WTC11 (cell line): Measurements from ENCODE around the gene MCM10. TPM values are rescaled to one million over a fixed set of nuclear protein-coding genes. Genes with fewer than 3 reads are reported as not detected.
"Not testable (repeated sequence)": the region's sequence is repeated elsewhere in the genome, so short reads cannot be mapped to it uniquely, and the experiment has no call there.

ENCODE experiments used
- ATAC-seq: fragments of 200-7000 bp; cut with Tn5 transposase; 2 replicates; pipeline ENCODE4 v1.10.0; 2021; ENCODE audit warnings: mild to moderate bottlenecking, moderate library complexity
- CTCF ChIA-PET: fragments of 300-600 bp; sonication (Branson Sonifier 250); formaldehyde crosslinking; loops from one replicate; lab custom pipeline; 2021; ENCODE audit warnings: antibody characterized with exemption; lab: Charles Lee
- POLR2A ChIA-PET: fragments of 350-600 bp; sonication (Branson Sonifier 250); formaldehyde crosslinking; loops from one replicate; lab custom pipeline; 2021; ENCODE audit warnings: antibody characterized with exemption; lab: Charles Lee
- DNase-seq: peaks from one replicate; pipeline ENCODE4 v3.0.0; 2021; ENCODE audit warnings: low spot score
- H3K27ac Mint-ChIP-seq: 2 replicates; pipeline ENCODE4 v1.8.0; 2021; ENCODE audit warnings: mixed read lengths
- H3K27me3 Mint-ChIP-seq: 2 replicates; pipeline ENCODE4 v1.8.0; 2021; ENCODE audit warnings: low read depth, mild to moderate bottlenecking, moderate library complexity, mixed read lengths
- H3K36me3 Mint-ChIP-seq: 2 replicates; pipeline ENCODE4 v1.8.0; 2021; ENCODE audit warnings: mixed read lengths
- H3K4me1 Mint-ChIP-seq: 2 replicates; pipeline ENCODE4 v1.8.0; 2022; ENCODE audit warnings: mixed read lengths
- H3K4me3 Mint-ChIP-seq: 2 replicates; pipeline ENCODE4 v1.8.0; 2021; ENCODE audit warnings: mild to moderate bottlenecking, moderate library complexity, mixed read lengths
- H3K9me3 Mint-ChIP-seq: 2 replicates; pipeline ENCODE4 v1.8.0; 2021; ENCODE audit warnings: mixed read lengths
- CBFB ChIP-seq: sonication (generic); formaldehyde crosslinking; IDR thresholded peaks from 2 replicates; pipeline ENCODE4 v1.8.1; 2022; ENCODE audit warnings: mild to moderate bottlenecking, low read depth, missing genetic modification reagents
- ELF4 ChIP-seq: sonication (generic); formaldehyde crosslinking; IDR thresholded peaks from 2 replicates; pipeline ENCODE4 v1.8.1; 2022; ENCODE audit warnings: low read depth, mild to moderate bottlenecking, moderate library complexity, missing genetic modification reagents
- ESRRA ChIP-seq: sonication (generic); formaldehyde crosslinking; IDR thresholded peaks from 2 replicates; pipeline ENCODE4 v1.8.1; 2022; ENCODE audit warnings: mild to moderate bottlenecking, missing genetic modification reagents, borderline replicate concordance
- HMGA2 ChIP-seq: fragments of 250-450 bp; sonication (Bioruptor Pico); IDR thresholded peaks from 2 replicates; pipeline ENCODE4 v1.4.0; 2021; ENCODE audit warnings: mild to moderate bottlenecking, moderate library complexity
- NFATC4 ChIP-seq: fragments of 250-450 bp; sonication (Bioruptor Pico); IDR thresholded peaks from 2 replicates; pipeline ENCODE4 v1.9.0; 2021; ENCODE audit warnings: mild to moderate bottlenecking
- PRRX2 ChIP-seq: fragments of 250-450 bp; sonication (Bioruptor Pico); IDR thresholded peaks from 2 replicates; pipeline ENCODE4 v1.8.0; 2021; ENCODE audit warnings: mild to moderate bottlenecking
- RORB ChIP-seq: fragments of 250-450 bp; sonication (Bioruptor Pico); IDR thresholded peaks from 2 replicates; pipeline ENCODE4 v1.9.0; 2021; ENCODE audit warnings: mild to moderate bottlenecking
- SOX15 ChIP-seq: fragments of 250-450 bp; sonication (Bioruptor Pico); IDR thresholded peaks from 2 replicates; pipeline ENCODE4 v1.9.0; 2021; ENCODE audit warnings: mild to moderate bottlenecking
- ZNF263 ChIP-seq: sonication (generic); formaldehyde crosslinking; IDR thresholded peaks from 2 replicates; pipeline ENCODE4 v1.8.1; 2022; ENCODE audit warnings: low read depth, mild to moderate bottlenecking, moderate library complexity, missing genetic modification reagents
- ZNF532 ChIP-seq: fragments of 250-450 bp; sonication (Bioruptor Pico); IDR thresholded peaks from 2 replicates; pipeline ENCODE4 v1.9.0; 2021; ENCODE audit warnings: mild to moderate bottlenecking, borderline replicate concordance
- total RNA-seq: library from RNA; stranded (reverse); gene quantifications from 3 replicates; pipeline ENCODE4 v1.2.3, GENCODE V29; 2021
- TF ChIP-seq, protein P1 (sequence below): fragments of 250-450 bp; sonication (Bioruptor Pico); IDR thresholded peaks from 2 replicates; pipeline ENCODE4 v1.8.0; 2021; ENCODE audit warnings: mild to moderate bottlenecking
- TF ChIP-seq, protein P2 (sequence below): sonication (generic); formaldehyde crosslinking; IDR thresholded peaks from 2 replicates; pipeline ENCODE4 v1.8.0; 2022; ENCODE audit warnings: mild to moderate bottlenecking, missing genetic modification reagents
- TF ChIP-seq, protein P3 (sequence below): sonication (generic); formaldehyde crosslinking; IDR thresholded peaks from 2 replicates; pipeline ENCODE4 v1.8.0; 2022; ENCODE audit warnings: mild to moderate bottlenecking, missing genetic modification reagents
- TF ChIP-seq, protein P4 (sequence below): sonication (generic); formaldehyde crosslinking; IDR thresholded peaks from 2 replicates; pipeline ENCODE4 v1.8.1; 2023; ENCODE audit warnings: mild to moderate bottlenecking, missing genetic modification reagents, borderline replicate concordance
- TF ChIP-seq, protein P5 (sequence below): sonication (generic); formaldehyde crosslinking; IDR thresholded peaks from 2 replicates; pipeline ENCODE4 v1.8.1; 2022; ENCODE audit warnings: mild to moderate bottlenecking, moderate library complexity, missing genetic modification reagents

The MCM10 gene
- total RNA-seq, 1 experiment from 2014 or later, result 44.3 TPM

DNA sequence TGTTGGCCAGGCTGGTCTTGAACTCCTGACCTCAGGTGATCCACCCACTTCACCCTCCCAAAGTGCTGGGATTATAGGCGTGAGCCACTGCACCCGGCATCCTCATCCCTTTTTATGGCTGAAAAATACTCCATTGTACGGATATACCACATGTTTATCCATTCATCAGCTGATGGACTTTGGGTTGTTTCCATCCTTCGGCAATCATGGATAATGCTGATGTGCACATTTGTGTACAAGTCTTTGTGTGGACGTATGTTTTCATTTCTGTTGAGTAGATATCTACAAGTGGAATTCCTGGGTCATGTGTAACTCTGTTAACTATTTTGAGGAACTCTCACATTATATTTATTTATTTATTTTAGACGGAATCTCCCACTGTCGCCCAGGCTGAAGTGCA, 78.6 kb downstream of the MCM10 start (continued):
- TF ChIP-seq, protein P1, sequence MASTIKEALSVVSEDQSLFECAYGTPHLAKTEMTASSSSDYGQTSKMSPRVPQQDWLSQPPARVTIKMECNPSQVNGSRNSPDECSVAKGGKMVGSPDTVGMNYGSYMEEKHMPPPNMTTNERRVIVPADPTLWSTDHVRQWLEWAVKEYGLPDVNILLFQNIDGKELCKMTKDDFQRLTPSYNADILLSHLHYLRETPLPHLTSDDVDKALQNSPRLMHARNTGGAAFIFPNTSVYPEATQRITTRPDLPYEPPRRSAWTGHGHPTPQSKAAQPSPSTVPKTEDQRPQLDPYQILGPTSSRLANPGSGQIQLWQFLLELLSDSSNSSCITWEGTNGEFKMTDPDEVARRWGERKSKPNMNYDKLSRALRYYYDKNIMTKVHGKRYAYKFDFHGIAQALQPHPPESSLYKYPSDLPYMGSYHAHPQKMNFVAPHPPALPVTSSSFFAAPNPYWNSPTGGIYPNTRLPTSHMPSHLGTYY (CRISPR knock-in tag), result no peak

- no peak overlapping the region for H3K4me3 Mint-ChIP-seq
- TF ChIP-seq, protein P2, sequence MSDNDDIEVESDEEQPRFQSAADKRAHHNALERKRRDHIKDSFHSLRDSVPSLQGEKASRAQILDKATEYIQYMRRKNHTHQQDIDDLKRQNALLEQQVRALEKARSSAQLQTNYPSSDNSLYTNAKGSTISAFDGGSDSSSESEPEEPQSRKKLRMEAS, result no peak
- TF ChIP-seq, protein P3, sequence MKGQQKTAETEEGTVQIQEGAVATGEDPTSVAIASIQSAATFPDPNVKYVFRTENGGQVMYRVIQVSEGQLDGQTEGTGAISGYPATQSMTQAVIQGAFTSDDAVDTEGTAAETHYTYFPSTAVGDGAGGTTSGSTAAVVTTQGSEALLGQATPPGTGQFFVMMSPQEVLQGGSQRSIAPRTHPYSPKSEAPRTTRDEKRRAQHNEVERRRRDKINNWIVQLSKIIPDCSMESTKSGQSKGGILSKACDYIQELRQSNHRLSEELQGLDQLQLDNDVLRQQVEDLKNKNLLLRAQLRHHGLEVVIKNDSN, result no peak
- TF ChIP-seq ELF4 (no peak), NFATC4 (CRISPR knock-in tag) (no peak)
- TF ChIP-seq, protein P4, sequence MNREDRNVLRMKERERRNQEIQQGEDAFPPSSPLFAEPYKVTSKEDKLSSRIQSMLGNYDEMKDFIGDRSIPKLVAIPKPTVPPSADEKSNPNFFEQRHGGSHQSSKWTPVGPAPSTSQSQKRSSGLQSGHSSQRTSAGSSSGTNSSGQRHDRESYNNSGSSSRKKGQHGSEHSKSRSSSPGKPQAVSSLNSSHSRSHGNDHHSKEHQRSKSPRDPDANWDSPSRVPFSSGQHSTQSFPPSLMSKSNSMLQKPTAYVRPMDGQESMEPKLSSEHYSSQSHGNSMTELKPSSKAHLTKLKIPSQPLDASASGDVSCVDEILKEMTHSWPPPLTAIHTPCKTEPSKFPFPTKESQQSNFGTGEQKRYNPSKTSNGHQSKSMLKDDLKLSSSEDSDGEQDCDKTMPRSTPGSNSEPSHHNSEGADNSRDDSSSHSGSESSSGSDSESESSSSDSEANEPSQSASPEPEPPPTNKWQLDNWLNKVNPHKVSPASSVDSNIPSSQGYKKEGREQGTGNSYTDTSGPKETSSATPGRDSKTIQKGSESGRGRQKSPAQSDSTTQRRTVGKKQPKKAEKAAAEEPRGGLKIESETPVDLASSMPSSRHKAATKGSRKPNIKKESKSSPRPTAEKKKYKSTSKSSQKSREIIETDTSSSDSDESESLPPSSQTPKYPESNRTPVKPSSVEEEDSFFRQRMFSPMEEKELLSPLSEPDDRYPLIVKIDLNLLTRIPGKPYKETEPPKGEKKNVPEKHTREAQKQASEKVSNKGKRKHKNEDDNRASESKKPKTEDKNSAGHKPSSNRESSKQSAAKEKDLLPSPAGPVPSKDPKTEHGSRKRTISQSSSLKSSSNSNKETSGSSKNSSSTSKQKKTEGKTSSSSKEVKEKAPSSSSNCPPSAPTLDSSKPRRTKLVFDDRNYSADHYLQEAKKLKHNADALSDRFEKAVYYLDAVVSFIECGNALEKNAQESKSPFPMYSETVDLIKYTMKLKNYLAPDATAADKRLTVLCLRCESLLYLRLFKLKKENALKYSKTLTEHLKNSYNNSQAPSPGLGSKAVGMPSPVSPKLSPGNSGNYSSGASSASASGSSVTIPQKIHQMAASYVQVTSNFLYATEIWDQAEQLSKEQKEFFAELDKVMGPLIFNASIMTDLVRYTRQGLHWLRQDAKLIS (CRISPR knock-in tag), result no peak
- DNase-seq (no peak), ATAC-seq (no peak)
- H3K9me3 Mint-ChIP-seq, result peaks cover 4% of the 10 kb centered on the region; the same call in 1 of the 2 replicates
- no peaks in the 10 kb centered on the region for H3K4me1 Mint-ChIP-seq
- H3K27me3 Mint-ChIP-seq, result no peaks in the 10 kb centered on the region
- no peak overlapping the region for H3K27ac Mint-ChIP-seq
- CTCF ChIA-PET, result no interaction called here
- POLR2A ChIA-PET, result no interaction called here
- H3K36me3 Mint-ChIP-seq, result no peaks in the 10 kb centered on the region
Measured at GRCh38 chr10:13241613-13242012, 80.3 kb downstream of the MCM10 start.

DNA sequence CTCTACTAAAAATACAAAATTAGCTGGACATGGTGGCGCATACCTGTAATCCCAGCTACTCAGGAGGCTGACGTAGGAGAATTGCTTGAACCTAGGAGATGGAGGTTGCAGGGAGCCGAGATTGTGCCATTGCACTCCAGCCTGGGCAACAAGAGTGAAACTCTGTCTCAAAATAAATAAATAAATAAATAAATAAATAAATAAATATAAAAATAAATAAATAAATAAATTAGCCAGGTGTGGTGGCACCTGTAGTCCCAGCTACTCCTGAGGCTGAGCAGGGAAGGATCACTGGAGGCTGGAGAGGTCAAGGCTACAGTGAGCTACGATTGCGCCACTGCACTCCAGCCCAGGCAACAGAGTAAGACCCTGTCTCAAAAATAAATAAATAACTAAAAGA, 80.9 kb downstream of the MCM10 start:
- H3K4me1 Mint-ChIP-seq, ATAC-seq, H3K27ac Mint-ChIP-seq, DNase-seq, POLR2A ChIA-PET, H3K9me3 Mint-ChIP-seq, CTCF ChIA-PET, H3K4me3 Mint-ChIP-seq, H3K27me3 Mint-ChIP-seq, H3K36me3 Mint-ChIP-seq: not testable (repeated sequence)
- peak; percentile 43; the same call in 1 of the 2 replicates for TF ChIP-seq HMGA2 (CRISPR knock-in tag)

DNA sequence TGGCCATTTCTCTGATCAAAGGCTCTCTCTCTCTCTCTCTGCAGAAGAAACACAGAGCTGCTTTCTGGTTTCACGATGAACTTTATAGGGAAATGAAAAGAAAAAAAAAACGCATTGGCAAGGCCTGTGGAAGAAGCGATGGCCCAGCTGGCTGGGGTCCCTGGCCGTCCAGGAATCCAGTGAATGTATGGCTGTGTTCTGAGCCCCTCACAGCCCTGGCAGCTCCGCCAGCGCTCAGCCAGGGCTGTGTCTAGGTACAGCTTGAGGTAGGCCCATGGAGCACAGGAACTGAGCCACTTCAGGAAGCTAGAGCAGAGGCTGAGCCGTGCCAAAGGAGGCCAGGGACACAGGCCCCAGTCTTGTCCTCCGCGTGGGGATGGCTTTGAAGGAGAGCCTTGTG, 85.9 kb downstream of the MCM10 start:
- Mint-ChIP-seq H3K4me1 (no peaks in the 10 kb centered on the region), H3K27me3 (no peaks in the 10 kb centered on the region), H3K36me3 (no peaks in the 10 kb centered on the region), H3K4me3 (no peak overlapping the region), H3K27ac (no peak overlapping the region), H3K9me3 (peaks cover 4% of the 10 kb centered on the region; the same call in 1 of the 2 replicates)
- CTCF ChIA-PET, result no interaction called here
- ATAC-seq (no peak), DNase-seq (no peak)
- TF ChIP-seq, protein P4 (CRISPR knock-in tag), result no peak
- TF ChIP-seq SOX15 (CRISPR knock-in tag), result no peak
- no peak for TF ChIP-seq ZNF532 (CRISPR knock-in tag)
- no peak for TF ChIP-seq RORB (CRISPR knock-in tag)
- TF ChIP-seq, protein P5, sequence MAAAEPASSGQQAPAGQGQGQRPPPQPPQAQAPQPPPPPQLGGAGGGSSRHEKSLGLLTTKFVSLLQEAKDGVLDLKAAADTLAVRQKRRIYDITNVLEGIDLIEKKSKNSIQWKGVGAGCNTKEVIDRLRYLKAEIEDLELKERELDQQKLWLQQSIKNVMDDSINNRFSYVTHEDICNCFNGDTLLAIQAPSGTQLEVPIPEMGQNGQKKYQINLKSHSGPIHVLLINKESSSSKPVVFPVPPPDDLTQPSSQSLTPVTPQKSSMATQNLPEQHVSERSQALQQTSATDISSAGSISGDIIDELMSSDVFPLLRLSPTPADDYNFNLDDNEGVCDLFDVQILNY (CRISPR knock-in tag), result no peak
- no peak for TF ChIP-seq ESRRA
- no peak for TF ChIP-seq CBFB (CRISPR knock-in tag)
- no peak for TF ChIP-seq PRRX2 (CRISPR knock-in tag)
- TF ChIP-seq ZNF263, result no peak
- POLR2A ChIA-PET, result no interaction called here
